Panc1 (cell line): ENCODE results near the gene FAM174A.

Source experiments
- POLR2AphosphoS5 ChIP-seq: IDR thresholded peaks from 2 replicates; pipeline ENCODE4 v1.6.1; 2012; ENCODE audit warnings: mild to moderate bottlenecking, low read depth, low read length, moderate library complexity
- TF ChIP-seq, protein P1 (sequence below): fragments of 450-650 bp; IDR thresholded peaks from 2 replicates; pipeline ENCODE4 v1.5.1; 2017; ENCODE audit warnings: mild to moderate bottlenecking

DNA sequence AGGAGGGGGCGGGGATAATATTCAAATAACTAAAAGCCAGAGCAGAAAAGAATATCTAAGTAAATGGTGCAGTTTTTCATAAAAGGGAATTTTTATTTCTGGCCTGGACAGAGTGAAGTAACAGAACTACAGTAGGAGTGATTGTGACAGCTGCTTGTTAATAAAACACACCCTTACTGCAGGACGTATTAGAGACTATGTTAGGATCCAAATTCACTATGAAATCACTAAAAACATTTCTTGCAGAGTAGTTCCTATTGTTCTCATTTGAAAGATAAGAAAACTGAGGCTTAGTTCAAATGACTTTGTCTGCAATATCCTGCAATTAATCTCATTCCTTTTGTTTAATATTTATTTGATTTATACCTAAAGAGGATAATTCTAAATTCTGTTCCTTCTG, 39.5 kb downstream of the FAM174A start:
- TF ChIP-seq, protein P1, sequence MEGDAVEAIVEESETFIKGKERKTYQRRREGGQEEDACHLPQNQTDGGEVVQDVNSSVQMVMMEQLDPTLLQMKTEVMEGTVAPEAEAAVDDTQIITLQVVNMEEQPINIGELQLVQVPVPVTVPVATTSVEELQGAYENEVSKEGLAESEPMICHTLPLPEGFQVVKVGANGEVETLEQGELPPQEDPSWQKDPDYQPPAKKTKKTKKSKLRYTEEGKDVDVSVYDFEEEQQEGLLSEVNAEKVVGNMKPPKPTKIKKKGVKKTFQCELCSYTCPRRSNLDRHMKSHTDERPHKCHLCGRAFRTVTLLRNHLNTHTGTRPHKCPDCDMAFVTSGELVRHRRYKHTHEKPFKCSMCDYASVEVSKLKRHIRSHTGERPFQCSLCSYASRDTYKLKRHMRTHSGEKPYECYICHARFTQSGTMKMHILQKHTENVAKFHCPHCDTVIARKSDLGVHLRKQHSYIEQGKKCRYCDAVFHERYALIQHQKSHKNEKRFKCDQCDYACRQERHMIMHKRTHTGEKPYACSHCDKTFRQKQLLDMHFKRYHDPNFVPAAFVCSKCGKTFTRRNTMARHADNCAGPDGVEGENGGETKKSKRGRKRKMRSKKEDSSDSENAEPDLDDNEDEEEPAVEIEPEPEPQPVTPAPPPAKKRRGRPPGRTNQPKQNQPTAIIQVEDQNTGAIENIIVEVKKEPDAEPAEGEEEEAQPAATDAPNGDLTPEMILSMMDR = no peak
- TF ChIP-seq POLR2AphosphoS5 = no peak
